BJ (cell line): ENCODE results near the gene TRPC6. TPM values are rescaled to one million over a fixed set of nuclear protein-coding genes. Genes with fewer than 3 reads are reported as not detected.

ENCODE experiments used
- CTCF ChIA-PET: fragments of 350-600 bp; formaldehyde crosslinking; extraction: SDS; loops from one replicate; lab custom pipeline; 2021; ENCODE audit warnings: antibody characterized with exemption, inconsistent platforms; lab: Yijun Ruan, JAX
- POLR2A ChIA-PET: fragments of 300-600 bp; sonication (Branson Sonifier 250); formaldehyde crosslinking; extraction: SDS; loops from one replicate; lab custom pipeline; 2021; ENCODE audit warnings: antibody characterized with exemption; lab: Charles Lee
- DNase-seq: peaks from one replicate; pipeline ENCODE4 v3.0.0-alpha.2; 2011; ENCODE audit warnings: low read depth
- H3K27me3 ChIP-seq: 2 replicates; pipeline ENCODE4 v1.6.0; 2011; ENCODE audit warnings: low read length; ENCODE audit not compliant: control insufficient read depth, insufficient read depth
- H3K36me3 ChIP-seq: 2 replicates; pipeline ENCODE4 v1.5.1; 2011; ENCODE audit warnings: low read length; ENCODE audit not compliant: control insufficient read depth, insufficient read depth
- H3K4me3 ChIP-seq: 2 replicates; pipeline ENCODE4 v1.5.1; 2011; ENCODE audit warnings: low read depth, mild to moderate bottlenecking, control low read depth, low read length
- polyA plus RNA-seq: library from polyadenylated mRNA; depleted of rRNA; stranded (reverse); fragments of >200 nt; gene quantifications from 2 replicates; pipeline ENCODE4 v1.2.3, GENCODE V29; 2011
- TF ChIP-seq, protein P1 (sequence below): IDR thresholded peaks from 2 replicates; pipeline ENCODE4 v1.5.1; 2011; ENCODE audit warnings: low read depth, mild to moderate bottlenecking, control low read depth, inconsistent platforms, low read length, moderate library complexity; ENCODE audit not compliant: insufficient read depth

TRPC6 gene
- polyA plus RNA-seq, 1 experiment = 5.3 TPM

DNA sequence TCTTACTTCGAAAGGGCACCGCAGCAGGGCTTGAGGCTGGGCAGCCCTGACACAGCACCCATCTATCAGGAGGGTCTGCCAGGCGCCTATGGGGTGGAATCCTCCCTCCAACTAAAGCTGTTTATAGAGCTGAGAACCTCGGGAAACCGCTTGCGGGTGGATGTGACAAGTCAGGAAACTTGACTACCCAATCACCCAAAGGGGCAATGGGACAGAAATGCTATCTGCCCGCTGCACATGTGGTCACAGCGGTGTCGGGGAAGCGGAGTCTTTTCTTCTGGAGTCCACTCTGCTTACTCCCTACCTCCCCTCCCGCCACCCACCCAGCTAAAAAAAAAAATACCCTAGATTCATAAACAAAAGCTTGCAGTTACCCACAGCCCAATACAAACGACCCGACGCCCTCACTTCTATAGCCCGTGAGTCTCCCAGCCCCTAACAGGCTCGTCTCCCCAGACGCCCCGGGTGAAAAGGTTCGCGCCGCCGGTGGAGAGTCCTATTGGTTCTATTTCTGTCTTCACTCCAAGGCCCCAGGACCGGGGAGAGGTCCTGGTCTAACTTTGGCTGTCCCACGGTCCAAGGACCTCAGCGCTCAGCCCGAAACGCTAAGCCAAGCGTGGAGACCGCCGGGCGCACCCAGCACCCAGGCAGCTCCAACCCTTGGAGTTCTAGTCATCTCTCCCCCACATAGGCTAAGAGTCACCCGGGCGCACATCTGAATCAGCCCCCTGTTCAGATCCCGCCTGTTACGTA is 1.4 kb downstream of the TRPC6 start:
- peak overlapping the region; percentile 43 for H3K4me3 ChIP-seq
- CTCF ChIA-PET = no interaction called here
- no peak for DNase-seq

DNA sequence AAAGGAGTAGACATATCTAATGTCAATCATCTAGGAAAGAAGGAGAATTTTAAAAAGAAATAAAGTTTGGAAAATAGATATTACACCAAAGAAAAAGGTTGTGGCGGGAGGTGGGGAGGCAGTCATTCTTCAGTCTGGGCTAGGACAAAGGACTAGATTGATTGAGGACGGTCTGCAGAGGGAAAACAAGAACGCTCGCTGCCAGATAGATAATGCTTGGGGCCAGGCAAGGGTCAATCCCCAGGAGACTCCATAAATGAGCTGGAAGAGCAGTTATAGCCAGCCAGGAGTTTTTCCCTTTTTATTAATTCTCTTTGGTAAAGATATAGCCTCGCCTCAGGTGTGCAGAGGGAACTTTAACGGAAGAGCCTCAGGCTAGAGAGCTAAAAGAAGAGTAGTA is 6.3 kb downstream of the TRPC6 start:
- DNase-seq = no peak
- no peaks in the 10 kb centered on the region for H3K36me3 ChIP-seq
- peaks cover 2% of the 10 kb centered on the region; the same call in 1 of the 2 replicates for H3K27me3 ChIP-seq
- ChIA-PET CTCF (no interaction called here), POLR2A (no interaction called here)
- TF ChIP-seq, protein P1, sequence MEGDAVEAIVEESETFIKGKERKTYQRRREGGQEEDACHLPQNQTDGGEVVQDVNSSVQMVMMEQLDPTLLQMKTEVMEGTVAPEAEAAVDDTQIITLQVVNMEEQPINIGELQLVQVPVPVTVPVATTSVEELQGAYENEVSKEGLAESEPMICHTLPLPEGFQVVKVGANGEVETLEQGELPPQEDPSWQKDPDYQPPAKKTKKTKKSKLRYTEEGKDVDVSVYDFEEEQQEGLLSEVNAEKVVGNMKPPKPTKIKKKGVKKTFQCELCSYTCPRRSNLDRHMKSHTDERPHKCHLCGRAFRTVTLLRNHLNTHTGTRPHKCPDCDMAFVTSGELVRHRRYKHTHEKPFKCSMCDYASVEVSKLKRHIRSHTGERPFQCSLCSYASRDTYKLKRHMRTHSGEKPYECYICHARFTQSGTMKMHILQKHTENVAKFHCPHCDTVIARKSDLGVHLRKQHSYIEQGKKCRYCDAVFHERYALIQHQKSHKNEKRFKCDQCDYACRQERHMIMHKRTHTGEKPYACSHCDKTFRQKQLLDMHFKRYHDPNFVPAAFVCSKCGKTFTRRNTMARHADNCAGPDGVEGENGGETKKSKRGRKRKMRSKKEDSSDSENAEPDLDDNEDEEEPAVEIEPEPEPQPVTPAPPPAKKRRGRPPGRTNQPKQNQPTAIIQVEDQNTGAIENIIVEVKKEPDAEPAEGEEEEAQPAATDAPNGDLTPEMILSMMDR = no peak
- H3K4me3 ChIP-seq = no peak overlapping the region

More for the DNA sequence above, 1.4 kb downstream of the TRPC6 start:
- POLR2A ChIA-PET = no interaction called here
- TF ChIP-seq, protein P1 = no peak
- no peaks in the 10 kb centered on the region for H3K36me3 ChIP-seq
- peaks cover 8% of the 10 kb centered on the region; the same call in 1 of the 2 replicates for H3K27me3 ChIP-seq

DNA sequence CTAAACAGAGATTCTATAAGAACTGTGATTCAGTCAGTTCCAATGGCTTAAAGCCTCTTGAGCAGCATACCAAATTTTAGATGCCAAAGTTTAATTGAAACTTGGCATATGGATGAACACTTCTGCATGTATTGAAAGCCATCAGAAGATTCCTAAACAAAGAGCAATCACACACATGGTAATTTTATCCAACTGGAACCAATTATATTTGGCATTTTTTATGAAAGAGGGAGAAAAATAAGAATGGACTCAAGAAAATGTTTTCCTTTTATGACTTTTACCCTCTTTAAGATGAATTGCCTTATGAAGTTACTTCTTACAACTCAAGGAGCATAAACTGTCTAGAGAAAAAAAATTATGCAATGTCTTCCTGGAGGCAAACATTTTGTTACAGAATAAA is 7.4 kb downstream of the TRPC6 start:
- no peak overlapping the region for H3K4me3 ChIP-seq
- ChIA-PET POLR2A (no interaction called here), CTCF (interaction anchor here (1.2 kb wide), 1 partner anchor 431 kb away, joined by 3 read pairs; no protein-coding TSS in a partner anchor)
- TF ChIP-seq, protein P1 = no peak
- no peak for DNase-seq
- H3K27me3 ChIP-seq = no peaks in the 10 kb centered on the region
- H3K36me3 ChIP-seq = no peaks in the 10 kb centered on the region

DNA sequence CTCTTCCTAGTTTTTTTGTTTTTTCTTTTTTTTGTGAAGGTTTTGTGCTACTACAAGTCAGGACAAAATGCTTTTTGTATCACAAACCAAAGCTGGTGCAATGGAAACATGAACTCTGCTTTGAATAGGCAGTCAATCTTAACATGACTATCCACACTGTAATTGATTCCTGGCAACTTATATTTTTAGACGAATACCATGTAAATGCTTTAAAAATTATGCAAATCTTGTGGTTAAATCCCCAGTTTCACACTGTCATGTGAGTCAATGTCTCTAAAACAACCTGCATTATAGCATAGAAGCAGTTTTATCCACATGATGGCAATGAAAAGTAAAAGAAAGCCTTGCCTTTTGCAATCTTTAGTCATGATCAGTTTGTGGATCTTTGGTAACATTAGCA is 8.9 kb downstream of the TRPC6 start:
- Histone ChIP-seq H3K27me3 (no peaks in the 10 kb centered on the region), H3K36me3 (no peaks in the 10 kb centered on the region), H3K4me3 (no peak overlapping the region)
- ChIA-PET CTCF (no interaction called here), POLR2A (no interaction called here)
- no peak for DNase-seq
- TF ChIP-seq, protein P1 = no peak

DNA sequence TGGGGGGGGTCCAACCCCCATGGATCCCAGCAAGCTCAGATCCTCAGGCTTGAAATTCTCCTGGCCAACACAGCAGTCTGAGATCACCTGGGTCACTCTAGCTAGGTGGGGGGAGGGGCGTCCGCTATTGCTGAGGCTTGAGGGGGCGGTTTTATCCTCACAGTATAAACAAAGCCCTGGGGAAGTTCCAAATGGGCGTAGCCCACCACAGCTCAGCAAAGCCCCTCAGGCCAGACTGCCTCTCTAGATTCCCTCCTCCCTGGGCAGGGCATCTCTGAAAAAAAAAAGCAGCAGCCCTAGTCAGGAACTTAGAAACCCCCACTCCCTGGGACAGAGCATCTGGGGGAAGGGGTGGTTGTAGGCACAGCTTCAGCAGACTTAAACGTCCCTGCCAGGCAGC is 16.7 kb downstream of the TRPC6 start:
- ChIA-PET POLR2A (no interaction called here), CTCF (no interaction called here)
- TF ChIP-seq, protein P1 = no peak
- H3K36me3 ChIP-seq = no peaks in the 10 kb centered on the region
- H3K27me3 ChIP-seq = no peaks in the 10 kb centered on the region
- DNase-seq = no peak
- no peak overlapping the region for H3K4me3 ChIP-seq
